GM19395 (cell line): ENCODE results near the gene ORC6.

Experiments used
- ATAC-seq: cut with Tn5 transposase; IDR thresholded peaks from one replicate; pipeline ENCODE4 v1.9.1; 2021; ENCODE audit warnings: mild to moderate bottlenecking, moderate library complexity; ENCODE audit not compliant: unreplicated experiment

ORC6 gene

DNA sequence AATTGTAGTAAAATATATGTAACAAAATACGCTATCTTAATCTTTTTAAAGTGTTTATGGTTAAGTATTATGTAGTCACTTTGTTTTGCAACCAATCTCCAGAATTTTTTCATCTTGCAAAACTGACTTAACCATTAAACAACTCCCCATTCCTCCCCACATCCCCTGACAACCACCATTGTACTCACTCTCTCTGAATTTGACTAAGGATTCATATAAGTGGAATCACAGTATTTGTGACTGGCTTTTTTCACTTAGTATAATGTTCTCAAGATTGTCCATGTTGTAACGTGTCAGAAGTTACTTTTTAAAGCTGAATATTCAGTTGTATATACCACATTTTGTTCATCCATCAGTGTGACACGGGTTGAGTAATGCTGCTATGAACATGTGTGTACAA, 10.6 kb downstream of the ORC6 start:
- no peak for ATAC-seq

GRCh38 chr16:46701615-46702014, 12.2 kb downstream of the ORC6 start:
- ATAC-seq, result no peak

DNA sequence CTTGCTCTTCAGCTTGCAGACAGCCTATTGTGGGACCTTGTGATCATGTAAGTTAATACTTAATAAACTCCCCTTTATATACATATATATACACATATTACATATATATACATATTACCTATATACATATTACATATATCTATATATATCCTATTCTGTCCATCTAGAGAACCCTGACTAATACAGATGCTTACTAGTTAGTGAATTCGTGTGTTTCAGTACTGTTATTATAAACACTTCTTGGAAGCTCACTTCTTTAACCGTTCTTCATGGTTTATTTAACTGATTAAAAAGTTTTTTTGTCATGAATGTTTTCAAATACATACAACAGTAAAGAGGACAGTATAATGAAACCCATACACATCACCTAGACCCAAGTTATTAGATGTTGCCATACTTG, 12.6 kb downstream of the ORC6 start:
- ATAC-seq, result no peak

GRCh38 chr16:46706642-46707041, 17.2 kb downstream of the ORC6 start:
- ATAC-seq, result no peak

GRCh38 chr16:46709469-46710005, 20.1 kb downstream of the ORC6 start:
- ATAC-seq, result no peak

- ATAC-seq, result no peak
These were observed 21.9 kb downstream of the ORC6 start for GRCh38 chr16:46711106-46712058.

DNA sequence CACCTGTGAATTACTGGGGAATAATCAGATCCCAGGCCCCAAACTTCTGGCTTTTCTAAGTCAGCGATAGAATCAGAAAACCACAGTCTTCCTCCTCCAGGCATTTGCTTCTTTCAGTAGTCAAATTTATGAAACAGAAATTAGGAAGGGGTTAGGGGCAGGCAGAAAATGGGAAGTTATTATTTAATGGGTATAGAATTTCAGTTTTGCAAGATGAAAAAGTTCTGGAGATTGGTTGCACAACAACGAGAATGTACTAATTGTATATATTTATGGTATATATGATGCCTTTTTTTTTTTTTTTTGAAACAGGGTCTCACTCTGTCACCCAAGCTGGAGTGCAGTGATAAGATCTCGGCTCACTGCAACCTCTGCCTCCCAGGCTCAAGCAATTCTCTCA, 23.5 kb downstream of the ORC6 start:
- ATAC-seq, result no peak

DNA sequence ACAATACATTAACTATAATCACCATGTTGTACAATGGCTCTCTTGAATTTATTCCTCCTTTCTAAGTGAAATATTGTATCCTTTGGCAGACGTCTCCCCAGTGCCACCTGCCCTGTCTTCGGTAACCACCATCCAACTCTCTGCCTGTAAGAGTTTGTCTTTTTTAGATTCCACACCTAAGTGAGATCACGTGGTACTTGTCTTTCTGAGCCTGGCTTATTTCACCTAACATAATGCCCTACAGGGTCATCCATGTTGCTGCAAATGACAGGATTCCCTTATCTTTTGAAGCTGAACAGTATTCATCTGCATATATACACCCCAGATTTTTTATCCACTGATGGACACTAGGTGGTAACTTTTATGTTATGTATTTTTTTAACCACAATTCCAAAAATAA, 24.2 kb downstream of the ORC6 start:
- ATAC-seq, result no peak

DNA sequence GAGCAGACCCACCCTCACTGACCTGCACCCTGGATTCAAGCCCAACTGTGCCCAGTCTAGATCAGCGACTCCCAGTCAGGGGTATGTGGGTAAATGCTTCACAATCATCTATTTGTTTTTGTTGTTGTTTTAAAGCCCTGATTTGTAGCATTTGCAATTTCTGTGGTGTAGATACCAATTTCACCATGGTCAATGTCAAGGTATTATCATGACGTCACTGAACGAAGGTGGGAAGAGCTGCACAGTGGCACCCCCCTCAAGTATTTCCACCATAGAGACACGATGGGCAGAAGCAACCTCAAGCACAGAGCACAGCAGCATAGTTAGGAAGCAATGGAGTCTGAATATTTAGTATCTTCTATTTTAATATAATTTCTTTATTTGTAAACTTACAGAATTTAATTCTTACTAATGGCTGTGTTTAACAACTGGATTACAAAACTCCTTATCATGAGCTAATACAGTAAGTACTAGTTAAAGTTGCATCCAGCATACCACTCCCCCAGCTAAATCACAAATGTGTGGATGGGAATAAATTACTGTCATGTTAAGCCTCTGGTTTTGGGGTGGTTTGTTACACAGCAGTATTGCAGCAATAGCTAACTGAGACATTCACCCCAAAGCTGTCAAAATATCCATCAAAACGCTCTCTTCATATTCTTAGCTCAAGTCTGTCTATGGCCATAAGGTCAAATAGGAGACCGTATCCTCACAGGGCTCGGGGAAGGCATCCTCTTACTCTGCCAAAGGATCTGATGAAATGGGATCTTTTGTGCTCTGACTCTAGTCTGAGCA, 25.5 kb downstream of the ORC6 start:
- ATAC-seq, result no peak

DNA sequence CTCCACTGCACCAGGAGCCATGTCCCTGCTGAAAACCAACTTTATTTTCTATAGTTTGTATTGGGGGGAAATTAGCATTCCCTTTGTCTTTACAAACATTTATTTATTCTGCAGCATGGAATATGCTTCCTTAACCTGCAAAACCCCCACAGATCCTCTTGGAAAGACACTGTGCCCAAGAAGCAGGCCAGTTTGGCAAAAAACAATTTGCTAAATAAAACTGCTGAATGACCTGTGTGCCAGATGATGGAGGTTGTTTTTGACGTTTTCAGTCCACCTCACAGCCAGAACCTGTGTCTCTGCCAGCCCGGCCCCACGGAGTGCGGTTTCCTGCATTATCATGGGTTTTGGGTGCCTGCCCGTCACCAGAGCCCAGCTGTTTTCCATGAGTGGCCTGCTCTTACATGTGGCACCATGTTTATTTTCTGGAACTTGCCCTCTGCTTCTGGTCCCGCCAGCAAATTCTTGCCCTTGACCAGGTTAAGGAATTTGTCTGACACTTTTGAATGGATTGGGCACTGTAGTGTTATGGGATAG, 26.4 kb downstream of the ORC6 start:
- no peak for ATAC-seq

DNA sequence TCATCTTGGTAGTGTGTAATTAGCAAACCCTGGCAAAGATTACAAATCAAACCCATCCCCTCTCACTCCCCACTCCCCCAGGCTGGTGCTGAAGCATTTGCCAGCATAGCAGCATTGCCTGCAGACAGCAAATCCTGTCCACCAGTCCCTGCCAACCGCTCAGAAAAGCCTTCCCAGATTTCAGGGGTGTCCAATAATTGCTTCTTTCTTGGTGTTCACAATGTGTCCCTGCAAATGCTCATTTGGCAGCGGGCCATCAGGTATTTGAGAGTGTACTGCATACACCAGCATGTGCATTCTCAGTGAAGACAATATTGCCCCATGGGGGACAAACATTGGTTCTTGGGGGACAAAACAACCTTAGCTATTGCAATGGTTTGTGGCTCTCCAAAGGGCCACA, 28.2 kb downstream of the ORC6 start:
- no peak for ATAC-seq

GRCh38 chr16:46718214-46718613, 28.8 kb downstream of the ORC6 start:
- ATAC-seq, result no peak

DNA sequence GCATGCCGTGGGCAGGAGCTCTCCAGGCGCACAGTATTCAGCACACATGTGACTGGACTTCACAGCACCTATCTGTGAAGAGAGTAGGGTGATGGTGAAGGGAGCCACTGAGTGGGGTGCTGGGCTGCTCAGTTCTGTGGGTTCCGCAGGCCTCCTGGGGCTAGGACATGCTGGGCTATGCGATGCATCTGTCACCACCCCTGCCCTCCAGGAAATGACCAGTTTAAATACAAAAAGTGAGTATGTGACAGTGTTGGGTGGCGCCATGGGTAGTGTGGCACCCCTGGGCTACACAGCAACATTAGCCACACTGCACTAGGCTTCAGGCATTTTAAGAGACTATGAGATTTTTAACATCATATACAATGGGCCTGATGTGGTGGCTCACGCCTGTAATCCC, 30.1 kb downstream of the ORC6 start:
- ATAC-seq, result no peak

GRCh38 chr16:46720619-46721018, 31.2 kb downstream of the ORC6 start:
- no peak for ATAC-seq

- ATAC-seq, result no peak
These were observed 32.4 kb downstream of the ORC6 start for GRCh38 chr16:46721885-46722284.

GRCh38 chr16:46727184-46727583, 37.7 kb downstream of the ORC6 start:
- ATAC-seq, result no peak

- no peak for ATAC-seq
These were observed 38.2 kb downstream of the ORC6 start for GRCh38 chr16:46727630-46728029.

DNA sequence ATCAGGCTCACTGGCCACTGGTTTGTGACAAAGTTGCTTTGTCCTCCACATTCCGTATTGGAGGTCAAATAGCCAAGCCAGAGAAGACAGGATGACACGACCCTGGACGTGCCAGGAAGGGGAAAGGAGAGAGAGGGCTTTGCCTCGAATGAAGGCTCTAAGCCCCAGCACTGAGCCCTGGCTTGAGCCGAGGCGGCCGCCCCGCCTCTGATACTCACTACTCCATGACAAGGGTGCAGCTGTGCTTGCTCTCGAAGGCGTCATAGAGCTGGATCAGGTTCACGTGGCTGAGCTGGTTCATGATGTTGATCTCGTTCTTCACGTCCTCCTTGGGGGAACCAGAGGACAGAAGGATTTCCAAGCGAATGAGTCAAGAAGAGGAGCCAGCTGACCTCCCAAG, 39.3 kb downstream of the ORC6 start:
- ATAC-seq, result no peak

- ATAC-seq, result no peak
These were observed 40.0 kb downstream of the ORC6 start for GRCh38 chr16:46729326-46729995.

DNA sequence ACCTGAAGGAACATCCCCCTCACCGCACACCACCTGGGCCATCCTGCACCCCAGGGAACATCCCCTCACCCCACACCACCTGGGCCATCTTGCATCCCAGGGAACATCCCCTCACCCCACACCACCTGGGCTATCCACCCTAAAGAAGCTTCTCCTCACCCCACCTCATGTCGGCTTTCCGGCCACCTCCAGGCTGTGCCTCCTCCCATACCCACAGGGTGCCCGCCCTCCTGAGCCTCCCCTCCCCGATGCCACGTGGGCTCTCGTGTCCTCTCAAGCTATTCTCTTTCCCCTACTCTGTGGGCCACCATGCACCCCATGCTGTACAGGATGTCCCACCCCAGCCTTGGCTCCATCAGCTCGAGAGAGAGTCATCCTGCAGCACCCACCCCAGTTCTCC, 40.7 kb downstream of the ORC6 start:
- ATAC-seq, result no peak
